DOHH2 (cell line): ENCODE results near the gene GAS7.

Experiments used
- H3F3A ChIP-seq: fragments of 200-600 bp; sonication (generic), shearing (Covaris generic); 2 replicates; pipeline ENCODE4 v1.6.0; 2016; ENCODE audit warnings: antibody characterized with exemption, mild to moderate bottlenecking; ENCODE audit not compliant: control insufficient read depth, insufficient read depth
- H3K27ac ChIP-seq: fragments of 200-600 bp; sonication (generic); 2 replicates; pipeline ENCODE4 v1.5.1; 2014; ENCODE audit warnings: low read depth, mild to moderate bottlenecking, low read length, moderate library complexity
- H3K27me3 ChIP-seq: fragments of 200-600 bp; sonication (generic); 2 replicates; pipeline ENCODE4 v1.6.1; 2014; ENCODE audit warnings: mild to moderate bottlenecking, low read length, mixed read lengths; ENCODE audit not compliant: control insufficient read depth
- H3K36me3 ChIP-seq: fragments of 200-600 bp; sonication (generic); 2 replicates; pipeline ENCODE4 v1.6.1; 2014; ENCODE audit warnings: mild to moderate bottlenecking, low read length, moderate library complexity, mixed read lengths; ENCODE audit not compliant: control insufficient read depth
- H3K4me1 ChIP-seq: fragments of 200-600 bp; sonication (generic); 2 replicates; pipeline ENCODE4 v1.6.1; 2014; ENCODE audit warnings: mild to moderate bottlenecking, low read length, mixed read lengths; ENCODE audit not compliant: control insufficient read depth
- H3K4me2 ChIP-seq: fragments of 200-600 bp; sonication (generic); 2 replicates; pipeline ENCODE4 v1.6.0; 2014; ENCODE audit warnings: mild to moderate bottlenecking, low read length, moderate library complexity
- H3K4me3 ChIP-seq: fragments of 200-600 bp; sonication (generic); 2 replicates; pipeline ENCODE4 v1.5.1; 2014; ENCODE audit warnings: mild to moderate bottlenecking, low read length, mixed read lengths
- H3K79me2 ChIP-seq: fragments of 200-600 bp; sonication (generic); 2 replicates; pipeline ENCODE4 v1.6.1; 2014; ENCODE audit warnings: mild to moderate bottlenecking, low read length, mixed read lengths; ENCODE audit not compliant: control insufficient read depth
- H3K9me2 ChIP-seq: fragments of 200-600 bp; sonication (generic); replicated peaks from 2 replicates; pipeline ENCODE4 v1.6.1; 2014; ENCODE audit warnings: mild to moderate bottlenecking, low read length, mixed read lengths; ENCODE audit not compliant: control insufficient read depth
- H3K9me3 ChIP-seq: fragments of 200-600 bp; sonication (generic); 2 replicates; pipeline ENCODE4 v1.6.1; 2014; ENCODE audit warnings: antibody characterized with exemption, low read length, mixed read lengths; ENCODE audit not compliant: control insufficient read depth, insufficient read depth
- H4K20me1 ChIP-seq: fragments of 200-600 bp; sonication (generic); 2 replicates; pipeline ENCODE4 v1.6.0; 2014; ENCODE audit warnings: low read depth, mild to moderate bottlenecking, antibody characterized with exemption, low read length, moderate library complexity; ENCODE audit not compliant: control insufficient read depth, insufficient read depth
- EZH2phosphoT487 ChIP-seq: fragments of 200-600 bp; sonication (generic); IDR thresholded peaks from 2 replicates; pipeline ENCODE4 v1.6.1; 2017; ENCODE audit warnings: borderline replicate concordance, mild to moderate bottlenecking, antibody characterized with exemption, low read length, moderate library complexity, mixed read lengths
- TF ChIP-seq, protein P1 (sequence below): fragments of 200-600 bp; sonication (generic); IDR thresholded peaks from one replicate; pipeline ENCODE4 v1.5.1; 2014; ENCODE audit warnings: antibody characterized with exemption, mild to moderate bottlenecking, low read depth, low read length; ENCODE audit not compliant: poor library complexity, severe bottlenecking

Gene GAS7

DNA sequence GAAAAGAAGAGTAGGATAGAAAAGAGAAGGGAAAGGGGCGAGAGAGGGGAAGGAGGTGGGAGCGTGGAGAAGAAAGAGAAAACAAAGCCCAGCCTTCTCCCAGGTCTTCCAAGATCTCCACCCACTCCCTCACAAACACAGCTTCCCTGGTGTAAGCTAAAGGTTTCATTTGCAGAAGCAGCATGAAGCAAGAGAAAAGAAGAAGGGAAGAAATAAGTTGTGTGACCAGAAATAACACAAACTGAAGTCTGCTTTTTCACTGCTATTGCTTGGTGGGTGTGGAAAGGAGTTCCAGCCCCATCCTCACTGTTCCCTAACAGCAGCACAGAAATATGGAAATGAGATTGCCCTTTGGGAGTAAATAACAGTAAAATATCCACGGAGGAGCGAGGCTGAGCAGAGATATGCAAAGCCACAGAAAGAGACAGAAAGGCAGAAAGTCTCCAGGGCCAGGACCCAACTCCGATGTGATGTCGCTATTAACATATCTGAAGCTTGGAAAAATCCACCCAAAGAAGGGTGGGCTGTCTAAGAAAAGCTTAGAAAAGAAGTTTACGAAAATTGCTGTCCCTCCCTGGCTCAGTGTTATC, 10.3 kb upstream of the GAS7 start:
- no peaks in the 10 kb centered on the region for H3F3A ChIP-seq
- no peak overlapping the region for H3K4me2 ChIP-seq
- no peak for TF ChIP-seq EZH2phosphoT487
- TF ChIP-seq, protein P1, sequence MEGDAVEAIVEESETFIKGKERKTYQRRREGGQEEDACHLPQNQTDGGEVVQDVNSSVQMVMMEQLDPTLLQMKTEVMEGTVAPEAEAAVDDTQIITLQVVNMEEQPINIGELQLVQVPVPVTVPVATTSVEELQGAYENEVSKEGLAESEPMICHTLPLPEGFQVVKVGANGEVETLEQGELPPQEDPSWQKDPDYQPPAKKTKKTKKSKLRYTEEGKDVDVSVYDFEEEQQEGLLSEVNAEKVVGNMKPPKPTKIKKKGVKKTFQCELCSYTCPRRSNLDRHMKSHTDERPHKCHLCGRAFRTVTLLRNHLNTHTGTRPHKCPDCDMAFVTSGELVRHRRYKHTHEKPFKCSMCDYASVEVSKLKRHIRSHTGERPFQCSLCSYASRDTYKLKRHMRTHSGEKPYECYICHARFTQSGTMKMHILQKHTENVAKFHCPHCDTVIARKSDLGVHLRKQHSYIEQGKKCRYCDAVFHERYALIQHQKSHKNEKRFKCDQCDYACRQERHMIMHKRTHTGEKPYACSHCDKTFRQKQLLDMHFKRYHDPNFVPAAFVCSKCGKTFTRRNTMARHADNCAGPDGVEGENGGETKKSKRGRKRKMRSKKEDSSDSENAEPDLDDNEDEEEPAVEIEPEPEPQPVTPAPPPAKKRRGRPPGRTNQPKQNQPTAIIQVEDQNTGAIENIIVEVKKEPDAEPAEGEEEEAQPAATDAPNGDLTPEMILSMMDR, result no peak
- no peaks in the 10 kb centered on the region for H4K20me1 ChIP-seq
- H3K36me3 ChIP-seq, result no peaks in the 10 kb centered on the region
- H3K9me3 ChIP-seq, result peaks cover 7% of the 10 kb centered on the region; the same call in 1 of the 2 replicates
- H3K4me3 ChIP-seq, result no peak overlapping the region
- no peaks in the 10 kb centered on the region for H3K4me1 ChIP-seq
- H3K79me2 ChIP-seq, result no peaks in the 10 kb centered on the region
- H3K9me2 ChIP-seq, result no peaks in the 10 kb centered on the region
- H3K27ac ChIP-seq, result no peak overlapping the region
- no peaks in the 10 kb centered on the region for H3K27me3 ChIP-seq

DNA sequence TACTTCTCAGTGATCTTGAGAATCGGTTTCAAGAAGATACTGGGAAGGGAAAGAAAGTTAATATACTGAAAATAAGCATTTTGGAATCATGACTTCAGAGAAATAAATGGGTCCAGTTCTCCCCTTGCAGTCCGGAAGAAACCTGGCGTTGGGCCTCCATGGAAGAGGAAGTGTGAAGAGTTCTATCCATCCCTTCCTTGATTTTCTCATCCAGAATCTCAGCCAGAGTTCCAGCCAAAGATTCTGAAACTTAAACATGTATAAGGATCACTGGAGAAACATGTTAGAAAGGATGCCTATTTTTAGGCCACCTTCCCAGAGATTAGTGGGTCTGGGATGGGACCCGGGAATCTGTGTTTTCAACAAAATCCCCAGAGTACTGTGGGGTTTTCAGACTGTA, 8.7 kb upstream of the GAS7 start:
- no peak overlapping the region for H3K4me2 ChIP-seq
- H3K4me3 ChIP-seq, result no peak overlapping the region
- no peaks in the 10 kb centered on the region for H3F3A ChIP-seq
- H3K27me3 ChIP-seq, result no peaks in the 10 kb centered on the region
- H3K9me3 ChIP-seq, result peaks cover 7% of the 10 kb centered on the region; the same call in 1 of the 2 replicates
- no peaks in the 10 kb centered on the region for H3K9me2 ChIP-seq
- no peak overlapping the region for H3K27ac ChIP-seq
- H4K20me1 ChIP-seq, result no peaks in the 10 kb centered on the region
- H3K79me2 ChIP-seq, result no peaks in the 10 kb centered on the region
- H3K36me3 ChIP-seq, result no peaks in the 10 kb centered on the region
- no peaks in the 10 kb centered on the region for H3K4me1 ChIP-seq
- TF ChIP-seq, protein P1, result no peak
- TF ChIP-seq EZH2phosphoT487, result no peak

DNA sequence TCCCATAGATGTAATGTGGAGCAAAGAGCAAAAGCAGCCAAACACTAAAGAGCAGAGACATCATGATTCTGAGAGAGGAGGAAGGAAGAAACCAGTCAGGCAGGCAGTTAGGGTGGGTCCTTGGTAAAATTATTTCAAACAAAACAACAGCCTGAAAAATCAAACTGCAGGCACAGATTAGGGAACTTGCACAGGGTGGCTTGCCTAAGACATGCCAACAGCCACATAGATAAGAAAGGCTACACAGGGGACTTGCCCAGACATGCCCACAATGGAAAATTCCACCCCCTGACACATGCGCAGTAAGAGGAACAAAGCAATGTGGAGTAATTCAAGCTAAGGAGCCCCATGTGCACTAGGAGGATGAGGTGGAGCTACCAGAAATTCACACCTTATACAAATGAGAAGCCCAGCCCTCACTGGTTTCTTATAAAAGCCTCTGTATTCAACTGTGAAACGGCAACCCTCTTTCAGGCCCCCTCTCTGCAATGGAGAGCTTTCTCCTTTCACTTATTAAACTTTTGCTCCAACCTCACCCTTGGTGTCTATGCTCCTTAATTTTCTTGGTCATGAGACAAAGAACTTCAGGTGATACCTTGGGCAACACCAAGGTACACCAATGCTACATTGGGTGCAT, 7.3 kb upstream of the GAS7 start:
- H3K36me3 ChIP-seq, result no peaks in the 10 kb centered on the region
- H3K79me2 ChIP-seq, result no peaks in the 10 kb centered on the region
- peaks cover 7% of the 10 kb centered on the region; the same call in 1 of the 2 replicates for H3K9me3 ChIP-seq
- H4K20me1 ChIP-seq, result no peaks in the 10 kb centered on the region
- no peak overlapping the region for H3K27ac ChIP-seq
- no peaks in the 10 kb centered on the region for H3K4me1 ChIP-seq
- TF ChIP-seq, protein P1, result no peak
- TF ChIP-seq EZH2phosphoT487, result no peak
- no peaks in the 10 kb centered on the region for H3F3A ChIP-seq
- no peak overlapping the region for H3K4me3 ChIP-seq
- no peaks in the 10 kb centered on the region for H3K9me2 ChIP-seq
- no peak overlapping the region for H3K4me2 ChIP-seq
- H3K27me3 ChIP-seq, result no peaks in the 10 kb centered on the region
